GM06990 (cell line): ENCODE data around the gene TUBA4A.

Experiments
- DNase-seq: peaks from one replicate; pipeline ENCODE4 v3.0.0-alpha.2; 2011; ENCODE audit not compliant: insufficient read length; ENCODE audit errors: extremely low read depth
- H3K27me3 ChIP-seq: replicated peaks from 2 replicates; pipeline ENCODE4 v1.6.0; 2011; ENCODE audit warnings: low read length; ENCODE audit not compliant: control insufficient read depth, insufficient read depth
- H3K36me3 ChIP-seq: 2 replicates; pipeline ENCODE4 v1.5.1; 2011; ENCODE audit warnings: low read length; ENCODE audit not compliant: control insufficient read depth, insufficient read depth
- H3K4me3 ChIP-seq: replicated peaks from 2 replicates; pipeline ENCODE4 v1.5.1; 2011; ENCODE audit warnings: low read depth, mild to moderate bottlenecking, control low read depth, low read length
- CTCF ChIP-seq: IDR thresholded peaks from 2 replicates; pipeline ENCODE4 v1.5.1; 2011; ENCODE audit warnings: low read length, control low read depth, mild to moderate bottlenecking, inconsistent platforms; ENCODE audit not compliant: insufficient read depth, poor library complexity, severe bottlenecking

Gene TUBA4A

DNA sequence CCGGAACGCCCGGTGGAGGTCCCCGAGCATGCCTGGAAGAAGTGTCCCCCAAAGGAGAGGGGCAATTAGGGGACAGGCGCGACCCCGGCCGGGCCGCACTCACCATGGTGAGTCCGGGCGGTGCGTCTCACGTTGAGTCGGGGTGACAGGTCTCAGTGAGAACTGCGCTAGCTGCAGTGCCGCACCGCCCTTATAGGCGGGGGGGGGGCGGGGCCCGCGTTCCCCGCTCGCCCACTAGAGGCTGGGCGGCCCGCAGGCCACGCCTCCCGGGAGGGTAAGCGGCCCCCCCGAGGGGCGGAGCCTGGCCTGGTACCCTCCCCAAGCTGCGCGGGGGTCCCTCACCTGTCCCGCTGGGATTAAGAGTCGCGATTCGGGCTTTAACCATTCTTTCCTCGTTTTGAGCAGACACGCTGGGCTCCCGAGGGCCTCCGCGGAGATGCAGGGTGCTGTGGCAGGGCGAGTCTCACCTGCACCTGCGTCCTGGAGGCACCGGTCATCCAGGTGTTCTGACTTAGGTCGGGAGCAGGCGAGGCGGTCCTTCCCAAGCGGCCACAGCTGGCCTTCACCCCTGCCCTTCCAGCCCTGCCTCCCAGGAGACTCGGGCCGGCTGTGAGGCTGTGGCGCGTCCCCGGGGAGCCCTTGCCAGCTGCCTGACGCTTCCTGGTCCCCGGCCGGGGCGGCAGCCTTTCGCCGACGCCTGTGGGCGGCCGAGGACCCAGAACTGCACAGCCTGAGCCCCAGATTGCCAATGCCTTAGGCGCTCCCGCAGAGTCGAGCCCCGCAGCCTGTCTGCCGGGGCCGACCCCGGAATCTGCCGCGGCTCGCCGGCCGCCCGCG, at the start of gene TUBA4A:
Gene TUBA4A (minus strand): TSS at position 166 of the 837 bp plus-strand sequence. CDS start 60 bp downstream, at position 106.
- H3K27me3 ChIP-seq: no peaks in the 10 kb centered on the region
- H3K36me3 ChIP-seq: peaks cover 12% of the 10 kb centered on the region
- peak; percentile 91 for DNase-seq
- no peak for TF ChIP-seq CTCF
- H3K4me3 ChIP-seq: peak within 1 kb of the TSS; percentile 92

GRCh38 chr2:219302412-219302968, 48.8 kb upstream of the TUBA4A start:
- DNase-seq: no peak
- no peak for TF ChIP-seq CTCF
- Histone ChIP-seq H3K36me3 (no peaks in the 10 kb centered on the region), H3K27me3 (peaks cover 3% of the 10 kb centered on the region), H3K4me3 (no peak overlapping the region)

GRCh38 chr2:219300022-219300421, 46.3 kb upstream of the TUBA4A start:
- peaks cover 3% of the 10 kb centered on the region for H3K27me3 ChIP-seq
- no peak for TF ChIP-seq CTCF
- DNase-seq: no peak
- no peaks in the 10 kb centered on the region for H3K36me3 ChIP-seq
- H3K4me3 ChIP-seq: no peak overlapping the region

GRCh38 chr2:219299372-219299760, 45.6 kb upstream of the TUBA4A start:
- Histone ChIP-seq H3K4me3 (no peak overlapping the region), H3K36me3 (no peaks in the 10 kb centered on the region), H3K27me3 (peaks cover 3% of the 10 kb centered on the region)
- TF ChIP-seq CTCF: no peak
- DNase-seq: no peak

- DNase-seq: peak; percentile 69
- H3K27me3 ChIP-seq: peaks cover 3% of the 10 kb centered on the region
- no peak overlapping the region for H3K4me3 ChIP-seq
- TF ChIP-seq CTCF: peak; percentile 99
- no peaks in the 10 kb centered on the region for H3K36me3 ChIP-seq
Observed at GRCh38 chr2:219298759-219299371, 45.1 kb upstream of the TUBA4A start.
